ENCODE measurements around the gene CTSF. TPM values are rescaled to one million over a fixed set of nuclear protein-coding genes. Genes with fewer than 3 reads are reported as not detected.
A peak's percentile ranks its signal among the peaks of the same experiment; 100 is the strongest.
"Not testable (repeated sequence)": the region's sequence is repeated elsewhere in the genome, so short reads cannot be mapped to it uniquely, and the experiment has no call there.

The CTSF gene
- total RNA-seq, 1 donor from 2014 or later, result 45.5 TPM

DNA sequence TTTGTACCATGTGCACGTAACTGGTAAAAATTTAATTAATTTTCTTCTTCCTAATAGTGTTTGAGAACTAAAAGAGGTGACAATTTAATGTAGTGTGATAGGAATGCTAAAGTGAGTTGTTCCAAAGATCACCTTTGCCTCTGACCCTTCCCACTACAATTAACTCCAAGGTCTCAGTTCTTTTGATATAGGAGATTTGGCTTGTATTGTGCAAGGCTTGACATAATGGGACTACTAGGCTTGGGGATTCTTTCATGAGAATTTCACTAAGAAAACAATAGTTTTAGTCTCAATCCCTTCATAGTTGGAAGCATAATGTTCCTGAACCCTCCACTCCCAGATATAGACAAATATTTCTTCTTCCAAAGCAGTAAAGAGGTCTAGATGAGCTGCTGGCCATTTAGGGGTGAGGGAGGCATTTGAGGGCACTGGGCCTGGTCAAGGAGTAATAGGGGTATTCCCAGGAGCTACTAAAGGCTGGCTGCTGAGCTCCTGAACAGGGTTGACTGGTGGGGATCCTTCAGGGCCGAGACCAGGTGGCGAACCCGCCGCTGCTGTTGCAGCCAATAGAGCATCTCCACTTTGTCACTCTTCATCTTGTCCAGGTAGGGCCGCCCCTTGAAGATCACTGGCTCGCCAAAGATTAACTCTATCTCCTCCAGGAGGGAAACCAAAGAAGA lies 21.7 kb upstream of the CTSF start:
- DNase-seq (ENCODE audit: low spot score), result no peak
- no peak for ATAC-seq

DNA sequence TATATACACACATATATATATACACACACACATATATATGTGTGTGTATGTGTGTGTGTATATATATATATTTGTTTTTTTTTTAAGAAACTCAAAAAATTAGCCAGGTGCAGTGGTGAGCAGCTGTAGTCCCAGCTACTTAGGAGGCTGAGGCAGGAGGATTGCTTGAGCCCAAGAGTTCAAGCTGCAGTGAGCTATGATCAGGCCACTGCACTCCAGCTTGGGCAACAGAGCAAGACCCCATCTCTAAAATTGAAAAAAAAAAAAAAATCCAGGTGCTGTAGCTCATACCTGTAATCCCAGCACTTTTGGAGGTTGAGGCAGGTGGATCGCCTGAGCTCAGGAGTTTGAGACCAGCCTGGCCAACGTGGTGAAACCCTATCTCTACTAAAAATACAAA lies 20.9 kb upstream of the CTSF start:
- not testable (repeated sequence) for ATAC-seq; DNase-seq (ENCODE audit: low spot score)

DNA sequence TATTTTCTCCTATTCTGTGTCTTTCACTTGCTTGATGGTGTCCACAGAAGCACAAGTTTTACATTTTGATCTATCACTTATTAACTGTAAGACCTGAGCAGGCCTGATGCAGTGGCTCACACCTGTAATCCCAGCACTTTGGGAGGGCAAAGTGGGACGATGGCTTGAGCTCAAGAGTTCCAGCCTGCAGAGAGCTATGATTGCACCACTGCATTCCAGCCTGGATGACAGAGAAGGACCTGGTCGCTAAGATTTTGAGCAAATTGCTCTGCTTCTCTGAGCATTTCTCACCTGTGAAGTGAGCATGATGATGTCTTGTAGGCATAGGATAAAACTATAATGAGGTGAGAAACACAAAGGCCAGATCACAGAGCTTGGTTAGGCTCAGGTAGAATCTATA lies 17.7 kb upstream of the CTSF start:
- ATAC-seq (no peak), DNase-seq (ENCODE audit: low spot score) (no peak)

DNA sequence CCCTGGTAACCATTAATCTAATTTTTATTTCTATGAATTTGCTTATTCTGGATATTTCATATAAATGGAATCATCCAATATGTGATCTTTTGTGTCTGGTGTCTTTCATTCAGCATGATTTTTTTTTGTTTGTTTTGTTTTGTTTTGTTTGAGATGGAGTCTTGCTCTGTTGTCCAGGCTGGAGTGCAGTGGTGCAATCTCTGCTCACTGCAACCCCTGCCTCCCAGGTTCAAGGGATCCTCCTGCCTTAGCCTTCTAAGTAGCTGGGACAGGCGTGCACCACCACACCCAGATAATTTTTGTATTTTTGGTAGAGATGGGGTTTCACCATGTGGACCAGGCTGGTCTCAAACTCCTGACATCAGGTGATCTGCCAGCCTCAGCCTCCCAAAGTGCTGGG lies 17.0 kb upstream of the CTSF start:
- not testable (repeated sequence) for DNase-seq (ENCODE audit: low spot score); ATAC-seq

DNA sequence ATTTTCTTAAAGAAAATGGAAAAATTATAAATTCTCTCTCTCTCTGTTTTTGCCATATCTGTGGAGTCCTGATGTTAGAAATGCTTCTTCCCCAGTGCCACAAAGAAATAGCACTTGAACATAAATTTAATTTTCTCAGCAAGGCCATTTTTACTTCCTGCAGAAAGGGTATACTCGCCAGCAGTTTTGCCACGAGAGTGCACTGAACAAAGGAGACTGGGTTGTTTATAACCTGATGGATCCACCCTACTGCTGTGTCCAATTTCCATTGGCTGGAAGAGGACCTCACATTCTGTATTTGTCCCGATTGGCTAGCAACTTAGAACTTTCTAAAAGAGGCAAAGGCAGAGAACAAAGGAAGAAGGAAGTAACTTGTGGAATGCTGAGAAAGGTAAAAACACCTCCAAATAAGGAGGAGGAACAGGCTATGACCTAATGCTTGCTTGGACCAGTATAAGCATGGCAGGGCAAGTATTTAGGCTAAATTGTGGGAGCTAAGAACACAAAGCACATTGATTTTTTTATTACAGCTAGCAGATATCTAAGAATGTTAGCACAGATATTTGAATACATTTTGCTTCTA lies 14.2 kb upstream of the CTSF start:
- DNase-seq (ENCODE audit: low spot score); ATAC-seq: not testable (repeated sequence)

DNA sequence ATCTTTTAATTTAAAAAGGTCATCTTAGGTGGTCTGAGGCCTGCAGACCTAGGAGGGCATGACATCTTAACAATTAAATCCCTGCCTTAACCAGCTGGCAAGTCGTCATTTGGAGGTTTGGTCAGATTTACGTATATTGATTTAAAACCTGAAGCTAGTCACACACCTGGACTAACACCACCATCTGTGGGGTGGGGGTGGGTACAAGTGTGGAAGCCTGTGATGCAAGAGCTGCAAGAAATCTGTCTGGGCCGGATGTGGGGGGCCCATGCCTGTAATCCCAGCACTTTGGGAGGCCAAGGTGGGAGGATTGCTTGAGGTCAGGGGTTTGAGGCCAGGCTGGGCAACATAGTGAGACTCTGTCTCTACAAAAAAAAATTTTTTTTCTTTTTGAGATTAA lies 12.9 kb upstream of the CTSF start:
- no peak for DNase-seq (ENCODE audit: low spot score)
- no peak for ATAC-seq

DNA sequence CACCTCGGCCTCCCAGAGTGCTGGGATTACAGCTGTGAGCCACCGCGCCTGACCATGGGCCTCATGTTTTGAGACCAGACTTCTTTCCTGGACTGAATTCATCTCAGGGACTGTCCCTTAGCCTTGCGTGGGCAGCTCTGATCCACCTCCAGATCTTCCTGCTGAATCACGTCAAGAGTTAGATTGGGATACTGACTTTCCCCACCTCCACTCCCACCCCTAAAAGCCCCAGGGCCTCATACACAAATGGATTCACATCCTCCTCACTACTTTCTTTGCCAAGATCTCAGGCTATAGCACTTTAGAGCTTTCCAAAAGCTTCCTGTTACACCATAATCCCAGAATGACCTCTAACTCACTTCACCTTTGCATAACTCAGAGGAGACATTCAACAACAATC lies 12.4 kb upstream of the CTSF start:
- ATAC-seq (no peak), DNase-seq (ENCODE audit: low spot score) (no peak)

DNA sequence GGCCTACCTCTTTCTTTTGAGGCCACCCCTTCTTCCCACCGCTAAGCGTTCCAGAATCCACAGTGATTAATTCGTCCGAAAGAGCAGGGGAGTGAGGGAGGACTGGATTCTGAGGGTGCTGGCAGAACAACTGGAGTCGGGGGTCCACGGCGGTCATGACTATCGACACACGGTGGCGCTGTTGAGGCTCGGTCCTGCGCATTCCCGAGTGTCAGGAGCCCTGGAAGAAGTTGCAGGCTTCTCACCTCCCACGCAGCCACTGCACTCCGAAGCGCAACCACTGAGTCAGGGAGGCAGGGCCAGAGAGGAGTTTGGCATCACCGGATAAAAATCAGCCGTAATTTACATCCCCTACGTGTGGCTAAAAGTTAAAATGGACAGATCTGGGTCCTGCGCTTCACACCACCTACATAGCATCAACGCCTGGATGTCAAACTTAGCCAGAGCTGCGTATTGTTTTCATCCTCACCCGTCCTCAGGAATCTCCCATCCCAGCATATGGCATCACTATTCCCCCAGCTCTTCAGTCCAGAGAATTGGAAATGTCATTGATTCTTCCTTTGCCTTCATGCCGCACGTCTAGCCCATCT lies 10.7 kb upstream of the CTSF start:
- peak; percentile 79 for DNase-seq (ENCODE audit: low spot score)
- ATAC-seq, result peak; percentile 99

DNA sequence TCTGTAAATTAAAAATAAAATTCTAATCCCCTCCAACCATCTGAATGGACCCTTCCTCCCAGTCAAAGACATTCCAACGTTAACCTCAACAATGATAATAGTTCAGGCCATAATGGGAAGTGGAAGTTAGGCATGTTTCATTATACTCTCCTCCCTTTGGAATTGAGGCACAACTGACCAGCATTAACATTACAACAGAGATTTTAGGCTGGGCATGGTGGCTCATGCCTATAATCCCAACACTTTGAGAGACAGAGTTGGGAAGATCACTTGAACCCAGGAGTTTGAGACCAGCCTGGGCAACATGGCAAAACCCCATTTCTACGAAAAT lies 2.4 kb upstream of the CTSF start:
- ATAC-seq (no peak), DNase-seq (ENCODE audit: low spot score) (no peak)

DNA sequence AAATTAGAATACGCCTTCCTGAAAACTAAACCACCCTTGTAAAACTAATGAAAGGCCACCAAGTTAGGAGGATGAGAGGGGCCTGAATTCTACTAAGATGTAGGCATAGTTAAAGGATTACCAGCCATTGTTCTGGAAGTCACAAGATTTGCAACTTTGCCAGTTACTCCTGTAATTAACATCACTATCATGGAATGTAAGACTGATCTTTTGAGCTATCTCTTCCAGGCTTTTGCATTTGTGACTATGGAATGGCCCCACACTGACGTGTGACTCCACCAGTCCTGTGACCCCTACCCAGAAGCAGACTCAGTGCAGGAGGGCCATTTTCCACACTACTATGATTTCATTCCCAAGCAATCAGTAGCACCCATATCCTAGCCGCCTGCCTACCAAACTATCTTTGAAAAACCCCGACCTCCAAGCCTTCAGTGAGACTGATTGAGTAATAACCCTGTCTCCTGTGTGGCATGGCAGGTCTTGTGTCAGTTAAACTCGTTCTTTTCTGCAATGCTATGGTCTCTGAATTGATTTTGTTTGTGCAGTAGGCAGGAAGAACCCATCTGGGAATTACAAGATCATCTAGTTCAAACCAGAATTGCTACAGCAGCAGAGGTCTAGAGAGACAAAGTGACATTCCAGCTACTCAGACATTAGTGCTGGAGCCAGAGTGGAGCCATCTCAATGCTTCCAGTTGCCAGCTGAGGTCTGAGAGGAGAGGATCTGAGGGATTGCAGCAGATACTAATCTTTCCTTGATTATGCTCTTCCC lies 1.9 kb upstream of the CTSF start:
- ATAC-seq (no peak), DNase-seq (ENCODE audit: low spot score) (no peak)

DNA sequence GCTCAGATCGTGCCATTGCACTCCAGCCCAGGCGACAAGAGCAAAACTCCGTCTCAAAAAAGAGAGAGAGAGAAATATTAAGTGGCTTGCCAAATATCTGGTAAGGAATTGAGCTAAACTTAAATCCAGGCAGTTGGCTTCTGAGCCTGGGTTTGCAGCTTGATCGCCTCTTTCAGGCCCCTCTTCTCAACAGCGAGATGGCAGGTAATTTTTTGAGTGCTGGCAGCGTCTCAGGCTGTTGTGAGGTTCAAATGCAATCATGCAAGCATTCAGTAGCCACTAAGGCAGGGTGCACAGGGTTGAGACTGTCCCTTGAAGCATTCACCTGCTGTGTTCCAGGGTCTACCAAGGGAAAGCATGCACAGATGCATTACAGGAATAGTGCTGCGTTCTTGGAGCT lies 670 bp upstream of the CTSF start:
- DNase-seq (ENCODE audit: low spot score), result no peak
- no peak for ATAC-seq

DNA sequence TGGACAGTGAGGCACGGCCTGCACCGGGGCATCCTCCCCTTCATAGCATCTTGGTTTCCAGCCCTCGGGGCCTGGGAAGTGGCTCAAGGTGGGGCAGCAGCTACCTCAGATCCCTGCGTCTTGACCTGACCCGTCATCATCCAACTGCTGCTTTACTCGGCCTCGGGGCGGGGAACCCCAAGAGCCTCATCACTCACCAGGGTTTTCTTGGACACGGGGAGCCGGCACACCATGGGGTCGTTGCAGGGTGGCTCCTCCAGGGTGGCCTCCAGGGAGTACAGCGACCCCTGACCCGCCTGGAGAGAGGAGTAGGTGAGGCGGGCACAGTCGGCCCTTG lies 651 bp downstream of the CTSF start:
- ATAC-seq (no peak), DNase-seq (ENCODE audit: low spot score) (no peak)

DNA sequence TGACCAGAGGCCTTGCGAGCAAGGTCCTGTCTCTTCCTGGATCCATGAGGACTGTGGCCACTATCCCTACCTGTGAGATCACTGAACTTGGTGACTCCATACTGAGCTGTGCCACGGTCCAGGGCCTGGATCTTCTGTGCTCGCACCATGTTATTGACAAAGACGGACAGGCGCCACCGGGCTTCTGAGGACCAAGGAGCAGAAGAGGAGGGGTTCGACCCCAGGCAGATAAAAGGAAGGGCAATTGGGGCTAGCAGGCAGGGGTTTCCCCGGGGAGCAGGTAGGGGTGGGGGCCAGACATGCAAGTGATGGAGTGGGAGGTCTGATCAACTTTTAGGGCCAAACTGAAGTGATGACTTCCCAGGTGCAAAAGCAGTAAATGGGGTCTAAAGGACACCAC lies 2.2 kb downstream of the CTSF start:
- ATAC-seq, result no peak
- DNase-seq (ENCODE audit: low spot score), result no peak

DNA sequence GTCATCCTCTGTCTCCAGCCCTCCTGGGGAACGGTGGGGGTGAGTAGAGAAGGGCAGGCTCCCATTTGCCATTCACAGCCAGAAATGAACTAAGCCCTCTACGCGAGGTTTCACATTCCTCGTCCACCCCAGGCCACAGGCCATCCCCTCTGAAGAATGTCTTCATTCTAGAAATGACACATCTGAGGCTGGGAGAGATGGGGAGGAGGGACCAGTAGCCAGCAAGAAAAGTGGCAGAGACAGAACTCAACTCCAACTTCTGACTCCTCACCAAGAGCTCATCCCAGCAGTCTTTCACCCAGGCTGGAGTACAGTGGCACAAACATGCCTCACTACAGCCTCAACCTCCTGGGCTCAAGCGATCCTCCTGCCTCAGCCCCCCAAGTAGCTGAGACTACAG lies 3.4 kb downstream of the CTSF start:
- ATAC-seq, result no peak
- no peak for DNase-seq (ENCODE audit: low spot score)

DNA sequence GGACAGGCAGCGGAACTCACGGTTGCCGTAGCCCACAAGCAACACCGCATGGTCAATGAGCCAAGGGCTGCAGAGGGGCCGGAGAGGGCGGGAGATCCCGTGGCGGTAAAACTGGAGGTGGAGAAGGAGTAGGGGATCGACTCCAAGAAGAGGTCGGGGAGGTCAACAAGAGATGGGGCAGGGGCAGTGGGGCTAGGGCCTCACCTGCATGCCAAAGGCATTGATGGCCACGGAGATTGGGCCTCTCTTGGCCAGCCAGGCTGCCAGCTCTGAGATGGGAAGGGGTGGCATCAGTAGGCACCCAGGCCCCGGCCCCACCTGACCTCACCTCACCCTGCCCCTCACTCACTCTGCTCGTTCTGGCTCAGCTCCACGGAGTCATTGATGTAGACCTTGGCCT lies 3.9 kb downstream of the CTSF start:
- DNase-seq (ENCODE audit: low spot score), result no peak
- no peak for ATAC-seq

DNA sequence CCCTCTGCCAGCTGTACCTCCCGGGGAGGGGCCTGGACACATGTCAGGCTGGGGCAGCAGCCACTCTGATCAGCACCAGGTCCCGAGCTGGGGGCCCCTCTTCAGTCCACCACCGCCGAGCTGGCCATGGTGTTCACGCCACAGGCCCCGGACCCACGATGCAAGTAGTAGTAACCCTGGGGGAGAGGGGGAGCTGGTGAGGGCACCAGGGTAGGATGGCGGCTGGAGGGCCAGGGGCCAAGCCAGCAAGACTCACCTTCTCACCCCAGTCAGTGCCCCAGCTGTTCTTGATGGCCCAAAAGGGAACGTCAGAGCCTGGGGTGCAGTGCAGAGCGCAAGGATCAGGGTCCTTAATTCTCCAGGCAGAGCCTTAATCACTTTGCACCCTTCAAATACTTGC lies 4.6 kb downstream of the CTSF start:
- ATAC-seq, result no peak

DNA sequence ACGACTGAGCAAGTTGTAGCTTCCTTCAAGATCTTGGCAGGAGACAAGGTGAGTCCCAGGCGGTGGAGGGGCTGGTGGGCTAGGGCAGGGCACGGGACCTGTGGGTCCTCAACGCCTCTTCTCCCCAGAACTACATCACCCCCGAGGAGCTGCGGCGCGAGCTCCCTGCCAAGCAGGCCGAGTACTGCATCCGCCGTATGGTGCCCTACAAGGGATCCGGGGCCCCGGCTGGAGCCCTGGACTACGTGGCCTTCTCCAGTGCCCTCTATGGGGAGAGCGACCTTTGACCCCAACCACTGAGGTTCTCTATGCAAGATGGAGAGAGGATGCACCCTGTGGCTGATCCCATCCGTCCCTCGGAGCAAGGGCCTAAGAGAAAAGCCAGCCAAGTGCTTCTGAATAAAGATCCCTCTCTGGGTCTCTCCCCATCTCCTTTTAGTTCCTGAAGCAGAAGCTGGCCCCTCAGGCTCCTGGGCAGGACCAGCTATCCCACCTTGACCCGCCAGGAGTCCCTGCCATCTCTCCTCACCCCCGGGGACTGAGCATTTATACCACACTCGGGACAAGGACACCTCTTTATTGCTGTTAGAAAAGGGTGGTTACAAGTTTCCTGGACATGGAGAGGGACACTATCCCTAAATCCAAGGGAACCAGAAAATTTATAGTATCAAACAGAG lies 5.4 kb downstream of the CTSF start:
- no peak for DNase-seq (ENCODE audit: low spot score)
- no peak for ATAC-seq

More for the DNA sequence above, 4.6 kb downstream of the CTSF start:
- no peak for DNase-seq (ENCODE audit: low spot score)

DNA sequence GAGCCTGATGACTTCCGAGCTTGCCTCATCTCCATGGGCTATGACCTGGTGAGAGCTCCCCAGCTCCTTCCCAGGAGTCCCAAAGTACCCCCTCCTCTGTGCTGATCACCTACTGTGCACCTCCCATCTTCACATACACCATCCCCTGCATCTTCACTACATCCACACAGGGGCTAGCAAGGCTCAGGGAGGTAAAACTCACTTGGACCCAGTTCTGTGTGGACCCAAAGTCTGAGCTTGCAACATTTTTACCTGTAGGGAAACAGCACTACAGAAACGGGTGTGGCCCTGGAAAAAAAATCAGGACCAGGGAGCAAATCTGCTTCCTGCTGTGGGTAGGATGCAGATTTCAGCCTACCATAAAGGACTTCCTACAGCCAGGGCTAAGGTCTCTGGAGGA lies 6.1 kb downstream of the CTSF start:
- DNase-seq (ENCODE audit: low spot score) (no peak), ATAC-seq (no peak)

DNA sequence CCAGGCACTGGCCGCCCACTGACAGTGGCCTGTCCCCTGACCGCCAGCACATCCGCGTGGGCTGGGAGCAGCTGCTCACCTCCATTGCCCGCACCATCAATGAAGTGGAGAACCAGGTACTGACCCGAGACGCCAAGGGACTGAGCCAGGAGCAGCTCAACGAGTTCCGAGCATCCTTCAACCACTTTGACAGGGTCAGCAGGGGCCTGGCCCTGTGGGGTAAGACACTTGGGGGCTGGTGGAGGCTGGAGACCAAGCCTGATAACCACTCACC lies 6.5 kb downstream of the CTSF start:
- ATAC-seq (no peak), DNase-seq (ENCODE audit: low spot score) (no peak)

DNA sequence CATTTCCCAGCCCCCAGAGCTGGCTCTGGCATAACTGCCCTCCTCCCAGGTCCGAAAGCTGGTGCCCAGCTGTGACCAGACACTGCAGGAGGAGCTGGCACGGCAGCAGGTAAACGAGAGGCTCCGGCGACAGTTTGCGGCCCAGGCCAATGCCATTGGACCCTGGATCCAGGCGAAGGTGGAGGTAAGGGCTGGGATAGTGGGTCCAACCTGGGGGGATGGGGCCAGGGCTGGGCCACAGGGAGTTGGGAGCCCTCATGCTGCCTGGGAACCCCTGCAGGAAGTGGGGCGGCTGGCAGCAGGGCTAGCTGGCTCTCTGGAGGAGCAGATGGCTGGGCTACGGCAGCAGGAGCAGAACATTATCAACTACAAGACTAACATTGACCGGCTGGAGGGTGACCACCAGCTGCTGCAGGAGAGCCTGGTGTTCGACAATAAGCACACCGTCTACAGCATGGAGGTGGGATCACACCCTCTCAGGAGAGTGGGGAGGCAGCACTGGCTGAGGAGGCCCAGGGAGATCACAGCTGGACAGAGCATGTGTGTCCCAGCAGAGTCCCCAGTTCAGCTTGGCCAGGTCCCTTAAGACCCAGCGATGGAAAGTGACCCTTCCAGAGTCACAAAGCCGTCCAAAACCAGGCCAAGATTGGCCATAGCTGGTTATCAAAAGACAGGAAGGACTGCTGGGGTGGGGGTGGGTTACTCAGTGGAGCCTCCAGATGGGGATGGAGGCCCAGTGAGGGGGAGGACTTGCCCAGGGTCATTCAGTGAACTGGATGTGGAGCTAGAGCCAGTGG lies 7.0 kb downstream of the CTSF start:
- no peak for ATAC-seq
- DNase-seq (ENCODE audit: low spot score), result no peak
